Stimulated activated CD8-positive, alpha-beta memory T cell treated with anti-CD3 and anti-CD28 coated beads, Interleukin-4, amount 100 ng/mL, for 48 hours (primary cell): ENCODE results near the gene NBAS.
"Not testable (repeated sequence)": the region's sequence is repeated elsewhere in the genome, so short reads cannot be mapped to it uniquely, and the experiment has no call there.

ENCODE experiments used
- DNase-seq: peaks from one replicate; pipeline ENCODE4 v3.0.0-alpha.2; 2020

NBAS gene

GRCh38 chr2:15557887-15558311 lies 3.2 kb downstream of the NBAS start:
- DNase-seq: no peak

- DNase-seq: no peak
Observed at GRCh38 chr2:15556311-15556930, 4.7 kb downstream of the NBAS start.

- DNase-seq: no peak
Observed at GRCh38 chr2:15555760-15556193, 5.4 kb downstream of the NBAS start.

- DNase-seq: no peak
Observed at GRCh38 chr2:15554525-15555218, 6.5 kb downstream of the NBAS start.

GRCh38 chr2:15553951-15554350 lies 7.2 kb downstream of the NBAS start:
- no peak for DNase-seq

- no peak for DNase-seq
Observed at GRCh38 chr2:15553519-15553918, 7.6 kb downstream of the NBAS start.

GRCh38 chr2:15548974-15549373 lies 12.2 kb downstream of the NBAS start:
- no peak for DNase-seq

GRCh38 chr2:15547115-15547876 lies 13.8 kb downstream of the NBAS start:
- DNase-seq: no peak

GRCh38 chr2:15546297-15547098 lies 14.6 kb downstream of the NBAS start:
- DNase-seq: no peak

- no peak for DNase-seq
Observed at GRCh38 chr2:15544227-15544626, 16.9 kb downstream of the NBAS start.

GRCh38 chr2:15543541-15543940 lies 17.6 kb downstream of the NBAS start:
- DNase-seq: no peak

GRCh38 chr2:15543053-15543452 lies 18.1 kb downstream of the NBAS start:
- DNase-seq: no peak

GRCh38 chr2:15542269-15542668 lies 18.9 kb downstream of the NBAS start:
- DNase-seq: not testable (repeated sequence)

GRCh38 chr2:15540523-15540922 lies 20.6 kb downstream of the NBAS start:
- not testable (repeated sequence) for DNase-seq

GRCh38 chr2:15539999-15540398 lies 21.1 kb downstream of the NBAS start:
- no peak for DNase-seq

GRCh38 chr2:15538792-15539191 lies 22.3 kb downstream of the NBAS start:
- no peak for DNase-seq

GRCh38 chr2:15533860-15534480 lies 27.2 kb downstream of the NBAS start:
- no peak for DNase-seq

GRCh38 chr2:15532996-15533395 lies 28.1 kb downstream of the NBAS start:
- no peak for DNase-seq

- DNase-seq: no peak
Observed at GRCh38 chr2:15531095-15531854, 29.9 kb downstream of the NBAS start.

- no peak for DNase-seq
Observed at GRCh38 chr2:15527074-15527739, 33.9 kb downstream of the NBAS start.

- no peak for DNase-seq
Observed at GRCh38 chr2:15521641-15522181, 39.4 kb downstream of the NBAS start.
